Loucy (cell line): ENCODE results near the gene REC8.
A peak's percentile ranks its signal among the peaks of the same experiment; 100 is the strongest.

ENCODE experiments used
- H2AFZ ChIP-seq: fragments of 200-600 bp; sonication (generic); 2 replicates; pipeline ENCODE4 v1.6.0; 2016; ENCODE audit warnings: antibody characterized with exemption, mild to moderate bottlenecking, low read length, moderate library complexity
- H3F3A ChIP-seq: fragments of 200-600 bp; 2 replicates; pipeline ENCODE4 v1.6.0; 2016; ENCODE audit warnings: antibody characterized with exemption, low read depth, mild to moderate bottlenecking
- H3K27me3 ChIP-seq: fragments of 200-600 bp; sonication (generic); 2 replicates; pipeline ENCODE4 v1.6.1; 2014; ENCODE audit warnings: low read length, mild to moderate bottlenecking; ENCODE audit not compliant: insufficient read depth, poor library complexity, severe bottlenecking
- H3K36me3 ChIP-seq: fragments of 200-600 bp; sonication (generic); 2 replicates; pipeline ENCODE4 v1.6.1; 2016; ENCODE audit warnings: low read length; ENCODE audit not compliant: insufficient read depth
- H3K4me1 ChIP-seq: fragments of 200-600 bp; sonication (generic); 2 replicates; pipeline ENCODE4 v1.5.1; 2014; ENCODE audit warnings: low read length, mild to moderate bottlenecking; ENCODE audit not compliant: insufficient read depth, poor library complexity, severe bottlenecking
- H3K4me2 ChIP-seq: fragments of 200-600 bp; sonication (generic); 2 replicates; pipeline ENCODE4 v1.6.0; 2014; ENCODE audit warnings: antibody characterized with exemption, low read length, low read depth, mild to moderate bottlenecking; ENCODE audit not compliant: poor library complexity, severe bottlenecking
- H3K4me3 ChIP-seq: fragments of 200-600 bp; sonication (generic); 2 replicates; pipeline ENCODE4 v1.5.1; 2014; ENCODE audit warnings: low read length, mild to moderate bottlenecking, mixed read lengths; ENCODE audit not compliant: poor library complexity, severe bottlenecking
- H3K79me2 ChIP-seq: fragments of 200-600 bp; sonication (generic); 2 replicates; pipeline ENCODE4 v1.6.1; 2014; ENCODE audit warnings: low read length; ENCODE audit not compliant: insufficient read depth
- H3K9ac ChIP-seq: fragments of 200-600 bp; sonication (generic); 2 replicates; pipeline ENCODE4 v1.6.0; 2014; ENCODE audit warnings: mild to moderate bottlenecking, low read depth, low read length, moderate library complexity; ENCODE audit not compliant: poor library complexity, severe bottlenecking
- H3K9me2 ChIP-seq: fragments of 200-600 bp; sonication (generic); replicated peaks from 2 replicates; pipeline ENCODE4 v1.6.1; 2016; ENCODE audit warnings: low read depth, low read length, mixed read lengths
- H3K9me3 ChIP-seq: fragments of 200-600 bp; sonication (generic); 2 replicates; pipeline ENCODE4 v1.6.1; 2014; ENCODE audit warnings: mild to moderate bottlenecking, antibody characterized with exemption, low read length, low read depth; ENCODE audit not compliant: insufficient read depth
- H4K20me1 ChIP-seq: fragments of 200-600 bp; sonication (generic); 2 replicates; pipeline ENCODE4 v1.6.0; 2014; ENCODE audit warnings: antibody characterized with exemption, low read length, mild to moderate bottlenecking; ENCODE audit not compliant: insufficient read depth, poor library complexity, severe bottlenecking
- EZH2phosphoT487 ChIP-seq: fragments of 200-600 bp; IDR thresholded peaks from 2 replicates; pipeline ENCODE4 v1.6.1; 2018; ENCODE audit warnings: antibody characterized with exemption, mild to moderate bottlenecking, moderate library complexity, borderline replicate concordance
- TF ChIP-seq, protein P1 (sequence below): fragments of 200-600 bp; sonication (generic); conservative IDR thresholded peaks from 2 replicates; pipeline ENCODE4 v1.5.1; 2014; ENCODE audit warnings: mild to moderate bottlenecking, antibody characterized with exemption, low read length

REC8 gene

DNA sequence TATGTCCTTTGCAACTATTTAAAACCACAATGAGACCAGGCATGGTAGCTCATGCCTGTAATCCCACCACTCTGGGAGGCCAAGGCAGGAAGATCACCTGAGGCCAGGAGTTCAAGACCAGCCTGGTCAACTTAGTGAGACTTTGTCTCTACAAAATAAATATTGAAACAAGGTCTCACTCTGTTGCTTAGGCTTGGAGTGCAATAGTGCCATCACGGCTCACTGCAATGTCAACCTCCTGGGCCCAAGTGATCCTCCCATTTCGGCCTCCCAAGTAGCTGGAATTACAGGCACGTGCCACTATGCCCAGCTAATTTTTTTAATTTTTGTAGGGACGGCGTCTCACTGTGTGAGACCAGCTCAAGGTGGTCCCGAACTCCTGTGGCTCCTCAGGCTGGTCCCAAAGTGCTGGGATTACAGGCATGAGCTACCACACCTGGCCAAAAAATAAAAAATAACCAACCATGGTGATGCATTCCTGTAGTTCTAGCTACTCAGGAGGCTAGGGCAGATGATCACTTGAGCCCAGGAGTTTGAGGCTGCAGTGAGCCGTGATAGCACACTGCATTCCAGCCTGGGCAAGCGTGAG is 42.4 kb upstream of the REC8 start:
- Histone ChIP-seq H3K79me2 (no peaks in the 10 kb centered on the region), H3F3A (no peaks in the 10 kb centered on the region), H3K4me3 (no peak overlapping the region), H4K20me1 (no peaks in the 10 kb centered on the region), H3K9ac (no peak overlapping the region), H3K4me2 (no peak overlapping the region), H2AFZ (no peak overlapping the region), H3K9me3 (no peaks in the 10 kb centered on the region), H3K9me2 (no peaks in the 10 kb centered on the region), H3K36me3 (no peaks in the 10 kb centered on the region), H3K4me1 (peaks cover 15% of the 10 kb centered on the region), H3K27me3 (no peaks in the 10 kb centered on the region)
- TF ChIP-seq, protein P1, sequence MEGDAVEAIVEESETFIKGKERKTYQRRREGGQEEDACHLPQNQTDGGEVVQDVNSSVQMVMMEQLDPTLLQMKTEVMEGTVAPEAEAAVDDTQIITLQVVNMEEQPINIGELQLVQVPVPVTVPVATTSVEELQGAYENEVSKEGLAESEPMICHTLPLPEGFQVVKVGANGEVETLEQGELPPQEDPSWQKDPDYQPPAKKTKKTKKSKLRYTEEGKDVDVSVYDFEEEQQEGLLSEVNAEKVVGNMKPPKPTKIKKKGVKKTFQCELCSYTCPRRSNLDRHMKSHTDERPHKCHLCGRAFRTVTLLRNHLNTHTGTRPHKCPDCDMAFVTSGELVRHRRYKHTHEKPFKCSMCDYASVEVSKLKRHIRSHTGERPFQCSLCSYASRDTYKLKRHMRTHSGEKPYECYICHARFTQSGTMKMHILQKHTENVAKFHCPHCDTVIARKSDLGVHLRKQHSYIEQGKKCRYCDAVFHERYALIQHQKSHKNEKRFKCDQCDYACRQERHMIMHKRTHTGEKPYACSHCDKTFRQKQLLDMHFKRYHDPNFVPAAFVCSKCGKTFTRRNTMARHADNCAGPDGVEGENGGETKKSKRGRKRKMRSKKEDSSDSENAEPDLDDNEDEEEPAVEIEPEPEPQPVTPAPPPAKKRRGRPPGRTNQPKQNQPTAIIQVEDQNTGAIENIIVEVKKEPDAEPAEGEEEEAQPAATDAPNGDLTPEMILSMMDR, result no peak
- no peak for TF ChIP-seq EZH2phosphoT487

DNA sequence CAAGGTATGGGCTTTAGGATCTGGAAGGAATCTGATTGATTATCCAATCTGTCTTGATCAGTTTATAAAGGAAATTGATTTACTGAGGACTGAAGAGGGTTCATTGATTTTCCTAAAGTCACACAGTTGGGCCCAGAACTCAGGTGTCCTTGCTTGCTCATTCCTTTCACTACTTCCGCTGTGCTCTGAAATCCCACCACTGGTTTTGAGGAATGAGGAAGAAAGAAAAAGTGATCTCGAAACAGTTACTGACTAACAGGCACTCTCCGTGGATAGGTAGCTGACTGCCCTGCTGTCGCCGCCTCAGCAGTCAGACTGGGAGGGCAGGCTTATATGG is 41.5 kb upstream of the REC8 start, which contains the start of gene FITM1:
Gene FITM1 (plus strand): TSS at position 280 of the 337 bp plus-strand sequence. CDS start 905 bp downstream, outside the sequence.
- Histone ChIP-seq H3K9me2 (no peaks in the 10 kb centered on the region), H2AFZ (no peak within 1 kb of the TSS), H3K9ac (peak within 1 kb of the TSS; percentile 17), H3K4me2 (peak within 1 kb of the TSS; percentile 12), H3K4me1 (peaks cover 19% of the 10 kb centered on the region), H3K79me2 (no peaks in the 10 kb centered on the region), H3K4me3 (no peak within 1 kb of the TSS), H4K20me1 (no peaks in the 10 kb centered on the region), H3K9me3 (no peaks in the 10 kb centered on the region), H3K27me3 (no peaks in the 10 kb centered on the region), H3F3A (no peaks in the 10 kb centered on the region), H3K36me3 (no peaks in the 10 kb centered on the region)
- TF ChIP-seq, protein P1, result no peak
- no peak for TF ChIP-seq EZH2phosphoT487

DNA sequence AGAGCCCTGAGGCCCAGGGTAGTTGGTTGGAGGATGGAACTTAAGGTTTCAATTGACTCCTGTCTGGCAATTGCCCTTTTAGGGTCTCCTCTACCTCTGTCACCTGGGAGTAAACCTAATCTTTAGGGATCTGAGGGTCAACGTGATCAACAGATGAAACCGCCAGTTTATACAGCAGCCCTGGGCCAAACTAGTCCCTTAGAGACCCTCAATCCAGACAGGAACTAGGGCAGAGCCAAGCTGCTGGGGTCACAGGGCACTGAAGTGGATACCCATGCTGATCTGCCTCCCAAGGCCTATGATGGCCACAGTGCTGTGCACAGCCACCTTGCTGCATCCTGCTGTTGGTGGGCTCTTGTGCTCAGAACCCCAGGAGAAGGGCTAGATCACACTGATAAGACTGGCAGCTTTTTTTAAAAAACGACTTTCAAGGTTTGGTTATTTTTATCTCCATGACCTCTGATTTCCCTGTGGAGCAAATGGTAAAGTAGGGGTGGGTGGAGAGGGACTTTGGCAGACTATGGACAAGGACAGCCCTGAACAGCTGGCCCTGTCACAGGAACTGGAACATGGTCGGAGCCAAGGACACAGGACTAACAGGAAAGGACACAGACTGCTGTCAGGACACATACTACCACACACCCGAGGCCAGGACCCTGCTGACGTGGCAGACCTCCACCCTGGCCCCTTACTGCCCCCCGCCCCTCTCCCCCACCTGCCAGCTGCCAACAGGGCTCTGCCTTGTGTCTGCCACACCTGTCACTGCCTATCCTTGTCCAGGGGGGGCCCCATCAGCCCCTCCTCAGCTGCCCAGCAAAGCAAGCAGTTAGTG is 40.9 kb upstream of the REC8 start:
- H3K4me2 ChIP-seq, result peak overlapping the region; percentile 12

More for the DNA sequence above, 40.9 kb upstream of the REC8 start:
- no peak overlapping the region for H2AFZ ChIP-seq
- H3K9me2 ChIP-seq, result no peaks in the 10 kb centered on the region
- no peaks in the 10 kb centered on the region for H3K79me2 ChIP-seq
- no peak for TF ChIP-seq EZH2phosphoT487
- peak overlapping the region; percentile 17 for H3K9ac ChIP-seq
- no peaks in the 10 kb centered on the region for H3K9me3 ChIP-seq
- H3K4me1 ChIP-seq, result peaks cover 22% of the 10 kb centered on the region
- no peaks in the 10 kb centered on the region for H3K27me3 ChIP-seq
- H3F3A ChIP-seq, result no peaks in the 10 kb centered on the region
- no peaks in the 10 kb centered on the region for H4K20me1 ChIP-seq
- H3K36me3 ChIP-seq, result no peaks in the 10 kb centered on the region
- H3K4me3 ChIP-seq, result no peak overlapping the region
